Measurements from ENCODE around the gene PRICKLE1. TPM values are rescaled to one million over a fixed set of nuclear protein-coding genes. Genes with fewer than 3 reads are reported as not detected.

The PRICKLE1 gene
- total and polyA plus RNA-seq, 2 of the 4 experiments (the other 2 are of a cell fraction) = 21.3 to 21.7 TPM

DNA sequence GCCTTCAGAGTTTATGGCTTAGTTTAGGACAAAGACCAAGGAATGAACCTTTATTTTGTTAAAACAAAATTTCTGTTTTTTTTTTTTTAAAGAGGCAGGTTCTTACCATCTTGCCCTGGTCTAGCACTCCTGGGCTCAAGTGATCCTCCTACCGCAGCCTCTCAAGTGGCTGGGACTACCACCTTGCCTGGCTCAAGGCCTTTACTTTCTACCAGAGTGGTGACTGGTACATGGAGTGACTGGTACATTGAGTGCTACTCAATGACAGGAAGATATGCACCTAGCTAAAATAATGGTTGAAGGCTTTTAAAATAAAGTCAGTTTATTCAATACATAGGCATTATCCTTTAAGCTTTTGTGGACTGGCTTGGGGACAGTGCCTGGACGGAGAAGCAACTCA is 32.6 kb downstream of the PRICKLE1 start:
- POLR2A ChIA-PET (ENCODE audit: unreplicated experiment) = no interaction called here
- in situ Hi-C loops (cut with MboI; ENCODE audit: low sequenced_read_pairs) (no loop called here), intact Hi-C loops (cut with micrococcal nuclease) (no loop called here), dilution Hi-C loops (cut with HindIII; ENCODE audit: low sequenced_read_pairs, unreplicated experiment) (no loop called here)
- no TSS peak for BruUV-seq (replicated peaks)
- H3K4me1 ChIP-seq (ENCODE audit: control insufficient read depth, insufficient read depth, low read length) = peaks cover 1% of the 10 kb centered on the region; the same call in 1 of the 2 replicates
- H4K5ac ChIP-seq (ENCODE audit: low read depth, low read length) = no peak overlapping the region
- no peak for ATAC-seq (ENCODE audit: low read depth)
- H2AFZ ChIP-seq (replicated peaks; ENCODE audit: low read length, poor library complexity) = no peak overlapping the region
- no peak overlapping the region for H2AK9ac ChIP-seq (replicated peaks; ENCODE audit: low read depth, low read length, poor library complexity)
- H2BK120ac ChIP-seq (ENCODE audit: low read depth, low read length) = no peak overlapping the region
- H3K9me1 ChIP-seq (ENCODE audit: insufficient read depth, low read length) = no peaks in the 10 kb centered on the region
- no peak overlapping the region for H3K23ac ChIP-seq (ENCODE audit: low read depth, low read length)
- H4K91ac ChIP-seq (ENCODE audit: insufficient read depth, low read depth, low read length) = no peak overlapping the region
- CTCF ChIA-PET = no interaction called here
- H3K27ac ChIP-seq (ENCODE audit: insufficient read depth, low read length) = no peak overlapping the region
- peaks cover 4 to 10% of the 10 kb centered on the region in 2 experiments; a peak in 3 of 4 replicates for H3K79me1 ChIP-seq (ENCODE audit: low read depth in 1 of 2, low read length in 2 of 2)
- H3K9ac ChIP-seq (ENCODE audit: low read depth, low read length) = no peak overlapping the region
- no peak overlapping the region for H3K4me2 ChIP-seq (ENCODE audit: low read depth, low read length)
- H4K8ac ChIP-seq (ENCODE audit: low read depth in 2 of 2, low read length in 2 of 2) = no peak overlapping the region
- H3K4ac ChIP-seq (ENCODE audit: low read depth, low read length) = no peak overlapping the region
- no peak overlapping the region for H2AK5ac ChIP-seq (ENCODE audit: low read depth, low read length)
- no peaks in the 10 kb centered on the region for H3K36me3 ChIP-seq (ENCODE audit: control insufficient read depth, insufficient read depth, low read length)
- no peaks in the 10 kb centered on the region for H3K9me3 ChIP-seq (ENCODE audit: control insufficient read depth, insufficient read depth, low read length)
- no peaks in the 10 kb centered on the region for H4K20me1 ChIP-seq (ENCODE audit: insufficient read depth, low read length)
- no peak overlapping the region for H3K14ac ChIP-seq (replicated peaks; ENCODE audit: low read depth, low read length)
- no peak overlapping the region for H3K56ac ChIP-seq (ENCODE audit: extremely low read depth, insufficient read depth, low read length)
- no peak overlapping the region for H2BK20ac ChIP-seq (ENCODE audit: low read depth, low read length)
- no peak overlapping the region for H2BK5ac ChIP-seq (ENCODE audit: low read depth, low read length, poor library complexity, severe bottlenecking)
- H2BK15ac ChIP-seq (ENCODE audit: low read depth, low read length) = no peak overlapping the region
- no peak overlapping the region for H3K4me3 ChIP-seq (ENCODE audit: insufficient read depth, low read depth, low read length)
- WGBS, 2 experiments (ENCODE audit: extremely low coverage in 2 of 2, insufficient read length in 1 of 2) = no CpG with 5 or more reads among the region's 2 CpGs
- no peak for TF ChIP-seq FOS (IDR thresholded peaks at IDR 0.05; ENCODE audit: low read depth, low read length)
- TF ChIP-seq POLR2A (IDR thresholded peaks at IDR 0.05; ENCODE audit: low read depth, low read length) = no peak
- TF ChIP-seq RFX5 (IDR thresholded peaks at IDR 0.05; ENCODE audit: low read depth, low read length) = no peak
- TF ChIP-seq MXI1 (IDR thresholded peaks at IDR 0.05; ENCODE audit: borderline replicate concordance, low read depth, low read length) = no peak
- no peak for TF ChIP-seq SMC3 (IDR thresholded peaks at IDR 0.05; ENCODE audit: low read depth, low read length)
- TF ChIP-seq, protein P1, sequence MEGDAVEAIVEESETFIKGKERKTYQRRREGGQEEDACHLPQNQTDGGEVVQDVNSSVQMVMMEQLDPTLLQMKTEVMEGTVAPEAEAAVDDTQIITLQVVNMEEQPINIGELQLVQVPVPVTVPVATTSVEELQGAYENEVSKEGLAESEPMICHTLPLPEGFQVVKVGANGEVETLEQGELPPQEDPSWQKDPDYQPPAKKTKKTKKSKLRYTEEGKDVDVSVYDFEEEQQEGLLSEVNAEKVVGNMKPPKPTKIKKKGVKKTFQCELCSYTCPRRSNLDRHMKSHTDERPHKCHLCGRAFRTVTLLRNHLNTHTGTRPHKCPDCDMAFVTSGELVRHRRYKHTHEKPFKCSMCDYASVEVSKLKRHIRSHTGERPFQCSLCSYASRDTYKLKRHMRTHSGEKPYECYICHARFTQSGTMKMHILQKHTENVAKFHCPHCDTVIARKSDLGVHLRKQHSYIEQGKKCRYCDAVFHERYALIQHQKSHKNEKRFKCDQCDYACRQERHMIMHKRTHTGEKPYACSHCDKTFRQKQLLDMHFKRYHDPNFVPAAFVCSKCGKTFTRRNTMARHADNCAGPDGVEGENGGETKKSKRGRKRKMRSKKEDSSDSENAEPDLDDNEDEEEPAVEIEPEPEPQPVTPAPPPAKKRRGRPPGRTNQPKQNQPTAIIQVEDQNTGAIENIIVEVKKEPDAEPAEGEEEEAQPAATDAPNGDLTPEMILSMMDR (conservative IDR thresholded peaks at IDR 0.05; ENCODE audit: low read depth, low read length) = no peak
- TF ChIP-seq, protein P2, sequence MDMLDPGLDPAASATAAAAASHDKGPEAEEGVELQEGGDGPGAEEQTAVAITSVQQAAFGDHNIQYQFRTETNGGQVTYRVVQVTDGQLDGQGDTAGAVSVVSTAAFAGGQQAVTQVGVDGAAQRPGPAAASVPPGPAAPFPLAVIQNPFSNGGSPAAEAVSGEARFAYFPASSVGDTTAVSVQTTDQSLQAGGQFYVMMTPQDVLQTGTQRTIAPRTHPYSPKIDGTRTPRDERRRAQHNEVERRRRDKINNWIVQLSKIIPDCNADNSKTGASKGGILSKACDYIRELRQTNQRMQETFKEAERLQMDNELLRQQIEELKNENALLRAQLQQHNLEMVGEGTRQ (IDR thresholded peaks at IDR 0.05; ENCODE audit: low read depth, low read length) = no peak
- no peak for TF ChIP-seq MAZ (IDR thresholded peaks at IDR 0.05; ENCODE audit: borderline replicate concordance, low read depth, low read length)
- no peak for TF ChIP-seq NFE2L2 (IDR thresholded peaks at IDR 0.05; ENCODE audit: low read depth, low read length)
- no peak for TF ChIP-seq RCOR1 (IDR thresholded peaks at IDR 0.05; ENCODE audit: insufficient replicate concordance, low read length)
- TF ChIP-seq CEBPB (IDR thresholded peaks at IDR 0.05; ENCODE audit: low read depth, low read length) = no peak
- TF ChIP-seq MAFK (IDR thresholded peaks at IDR 0.05; ENCODE audit: low read depth, low read length) = no peak
- TF ChIP-seq CHD1 (IDR thresholded peaks at IDR 0.05; ENCODE audit: low read depth, low read length) = no peak
- TF ChIP-seq RAD21 (IDR thresholded peaks at IDR 0.05; ENCODE audit: low read length) = no peak
- no peak for TF ChIP-seq BHLHE40 (IDR thresholded peaks at IDR 0.05; ENCODE audit: low read depth, low read length)
- H3K18ac ChIP-seq (ENCODE audit: low read depth, low read length) = no peak overlapping the region
- DNase-seq = no peak
- H3K27me3 ChIP-seq (ENCODE audit: control insufficient read depth, insufficient read depth, low read length) = no peaks in the 10 kb centered on the region
